ENCODE measurements around the gene SLC7A10.
A peak's percentile ranks its signal among the peaks of the same experiment; 100 is the strongest.
"Not testable (repeated sequence)": the region's sequence is repeated elsewhere in the genome, so short reads cannot be mapped to it uniquely, and the experiment has no call there.

Gene SLC7A10

DNA sequence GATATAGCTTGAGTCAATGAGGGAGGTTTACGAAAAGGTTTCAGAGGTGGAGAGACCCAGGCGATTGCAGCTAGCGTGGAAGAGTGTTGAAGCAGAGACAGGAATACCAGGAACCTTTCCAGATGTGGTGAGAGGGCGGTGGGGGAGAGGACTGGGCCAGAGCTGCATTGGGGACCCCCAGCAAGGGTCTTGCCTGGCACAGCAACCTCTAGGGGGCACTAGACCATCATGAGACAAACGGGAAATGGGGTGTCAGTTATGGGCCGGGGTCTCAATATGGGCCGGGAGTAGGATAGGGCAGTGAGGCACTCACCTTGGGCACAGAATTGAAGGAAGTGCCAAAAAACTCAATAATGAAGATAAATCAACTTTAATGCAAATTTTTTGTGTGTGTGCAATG, 33.6 kb downstream of the SLC7A10 start:
- intact Hi-C loops (cut with DNase I; ENCODE audit: low total_unique reads), result no loop called here

DNA sequence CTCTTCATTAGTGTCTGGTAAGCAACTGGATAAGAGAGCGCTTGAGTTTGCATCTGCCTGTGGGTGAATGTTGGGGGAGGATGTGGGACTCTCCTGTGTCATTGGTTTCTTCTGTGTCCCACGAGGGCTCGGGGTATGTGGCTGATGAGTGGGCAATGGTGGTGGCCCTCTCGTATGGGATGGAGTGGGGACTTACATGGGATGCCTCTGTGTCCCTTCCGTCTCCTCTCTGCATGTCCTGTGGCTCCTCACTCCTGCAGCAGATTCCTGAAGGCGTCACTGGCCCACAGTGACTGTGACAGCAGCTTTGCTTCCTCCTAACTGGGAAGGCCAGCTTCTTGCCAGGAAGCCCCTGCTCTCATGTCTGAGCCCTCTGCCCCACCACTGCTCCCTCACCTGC, 34.1 kb downstream of the SLC7A10 start:
- Histone ChIP-seq H3K9me3 (no peaks in the 10 kb centered on the region), H3K4me1 (peaks cover 0 to 20% (median 14%) of the 10 kb centered on the region in 4 donors), H3K27me3 (no peaks in the 10 kb centered on the region), H3K4me3 (no peak overlapping the region), H3K27ac (no peak overlapping the region), H3K36me3 (no peaks in the 10 kb centered on the region)
- peak in 1 of 2 donors; percentile 25 for DNase-seq
- TF ChIP-seq, protein P1, sequence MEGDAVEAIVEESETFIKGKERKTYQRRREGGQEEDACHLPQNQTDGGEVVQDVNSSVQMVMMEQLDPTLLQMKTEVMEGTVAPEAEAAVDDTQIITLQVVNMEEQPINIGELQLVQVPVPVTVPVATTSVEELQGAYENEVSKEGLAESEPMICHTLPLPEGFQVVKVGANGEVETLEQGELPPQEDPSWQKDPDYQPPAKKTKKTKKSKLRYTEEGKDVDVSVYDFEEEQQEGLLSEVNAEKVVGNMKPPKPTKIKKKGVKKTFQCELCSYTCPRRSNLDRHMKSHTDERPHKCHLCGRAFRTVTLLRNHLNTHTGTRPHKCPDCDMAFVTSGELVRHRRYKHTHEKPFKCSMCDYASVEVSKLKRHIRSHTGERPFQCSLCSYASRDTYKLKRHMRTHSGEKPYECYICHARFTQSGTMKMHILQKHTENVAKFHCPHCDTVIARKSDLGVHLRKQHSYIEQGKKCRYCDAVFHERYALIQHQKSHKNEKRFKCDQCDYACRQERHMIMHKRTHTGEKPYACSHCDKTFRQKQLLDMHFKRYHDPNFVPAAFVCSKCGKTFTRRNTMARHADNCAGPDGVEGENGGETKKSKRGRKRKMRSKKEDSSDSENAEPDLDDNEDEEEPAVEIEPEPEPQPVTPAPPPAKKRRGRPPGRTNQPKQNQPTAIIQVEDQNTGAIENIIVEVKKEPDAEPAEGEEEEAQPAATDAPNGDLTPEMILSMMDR (IDR thresholded peaks at IDR 0.05), result no peak
- intact Hi-C loops (cut with DNase I; ENCODE audit: low total_unique reads), result no loop called here

More for the DNA sequence above, 33.6 kb downstream of the SLC7A10 start:
- H3K36me3 ChIP-seq, result peaks cover 0 to under 1% (median 0%) of the 10 kb centered on the region in 3 donors
- peaks cover 0 to 20% (median 14%) of the 10 kb centered on the region in 4 donors for H3K4me1 ChIP-seq
- no peak overlapping the region for H3K27ac ChIP-seq
- DNase-seq, result peak in 1 of 2 donors; percentile 57
- TF ChIP-seq, protein P1 (IDR thresholded peaks at IDR 0.05), result no peak
- no peaks in the 10 kb centered on the region for H3K27me3 ChIP-seq
- H3K4me3 ChIP-seq, result no peak overlapping the region
- no peaks in the 10 kb centered on the region for H3K9me3 ChIP-seq

DNA sequence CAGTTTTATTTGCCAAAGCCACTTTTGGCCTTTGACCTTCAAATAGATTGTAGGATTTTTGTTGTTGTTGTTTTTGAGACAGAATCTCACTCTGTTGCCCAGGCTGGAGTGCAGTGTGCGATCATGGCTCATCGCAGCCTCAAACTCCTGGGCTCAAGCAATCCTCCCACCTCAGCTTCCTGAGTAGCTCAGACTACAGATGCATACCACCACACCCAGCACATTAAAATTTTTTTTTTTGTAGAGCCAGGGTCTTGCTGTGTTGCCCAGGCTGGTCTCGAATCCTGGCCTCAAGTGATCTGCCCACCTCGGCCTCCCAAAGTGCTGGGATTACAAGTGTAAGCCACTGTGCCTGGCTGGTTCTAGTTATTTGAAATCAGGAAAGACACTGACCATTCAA, 34.6 kb downstream of the SLC7A10 start:
- H3K9me3 ChIP-seq; H3K27me3 ChIP-seq; H3K27ac ChIP-seq; H3K36me3 ChIP-seq; H3K4me3 ChIP-seq; intact Hi-C loops (cut with DNase I; ENCODE audit: low total_unique reads): not testable (repeated sequence)
- H3K4me1 ChIP-seq, result peaks cover 0 to 20% (median 13%) of the 10 kb centered on the region in 4 donors
- peak in 1 of 2 donors; percentile 9 for DNase-seq

DNA sequence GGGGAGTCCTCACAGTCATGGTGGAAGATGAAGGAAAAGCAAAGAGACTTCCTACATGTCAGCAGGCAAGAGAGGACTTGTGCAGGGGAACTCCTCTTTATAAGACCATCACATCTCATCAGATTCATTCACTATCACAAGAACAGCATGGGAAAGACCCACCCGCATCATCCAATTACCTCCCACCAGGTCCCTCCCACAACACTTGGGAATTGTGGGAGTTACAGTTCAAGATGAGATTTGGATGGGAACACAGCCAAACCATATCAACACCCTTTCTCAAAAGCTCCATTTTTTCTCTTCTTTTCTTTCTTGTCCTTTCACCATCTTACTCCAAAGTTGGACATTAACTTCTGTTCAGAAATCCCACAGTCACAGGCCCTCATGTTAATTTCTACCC, 36.2 kb downstream of the SLC7A10 start:
- Histone ChIP-seq H3K4me1 (peaks cover 0 to 7% (median 5%) of the 10 kb centered on the region in 4 donors), H3K27me3 (no peaks in the 10 kb centered on the region), H3K27ac (no peak overlapping the region), H3K36me3 (no peaks in the 10 kb centered on the region), H3K9me3 (no peaks in the 10 kb centered on the region), H3K4me3 (no peak overlapping the region)
- DNase-seq, result no peak
- TF ChIP-seq, protein P1 (IDR thresholded peaks at IDR 0.05), result no peak
- intact Hi-C loops (cut with DNase I; ENCODE audit: low total_unique reads), result no loop called here

DNA sequence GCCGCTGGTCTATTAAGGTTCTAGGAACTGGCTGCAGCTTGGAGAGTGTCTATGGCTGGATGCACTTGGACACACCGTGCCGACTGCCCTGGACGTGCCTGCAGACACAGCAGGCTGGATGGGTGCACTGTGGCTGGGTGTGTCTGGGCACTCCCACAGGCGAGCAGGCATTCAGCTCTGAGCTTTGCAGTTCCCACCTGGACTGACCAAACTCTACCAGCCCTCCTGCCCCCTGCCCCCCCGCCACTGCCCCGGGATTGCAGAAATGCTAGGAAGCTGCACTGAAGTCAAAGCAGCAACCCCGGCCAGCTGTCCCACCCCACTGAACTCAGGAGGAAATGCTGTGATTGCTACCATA, 38.5 kb downstream of the SLC7A10 start:
- TF ChIP-seq, protein P1 (IDR thresholded peaks at IDR 0.05), result no peak
- no peak overlapping the region for H3K4me3 ChIP-seq
- no peak overlapping the region for H3K27ac ChIP-seq
- H3K9me3 ChIP-seq, result no peaks in the 10 kb centered on the region
- intact Hi-C loops (cut with DNase I; ENCODE audit: low total_unique reads), result no loop called here
- H3K27me3 ChIP-seq, result no peaks in the 10 kb centered on the region
- peaks cover 0 to 9% (median 5%) of the 10 kb centered on the region in 4 donors for H3K4me1 ChIP-seq
- peak in 1 of 2 donors; percentile 64 for DNase-seq
- no peaks in the 10 kb centered on the region for H3K36me3 ChIP-seq

DNA sequence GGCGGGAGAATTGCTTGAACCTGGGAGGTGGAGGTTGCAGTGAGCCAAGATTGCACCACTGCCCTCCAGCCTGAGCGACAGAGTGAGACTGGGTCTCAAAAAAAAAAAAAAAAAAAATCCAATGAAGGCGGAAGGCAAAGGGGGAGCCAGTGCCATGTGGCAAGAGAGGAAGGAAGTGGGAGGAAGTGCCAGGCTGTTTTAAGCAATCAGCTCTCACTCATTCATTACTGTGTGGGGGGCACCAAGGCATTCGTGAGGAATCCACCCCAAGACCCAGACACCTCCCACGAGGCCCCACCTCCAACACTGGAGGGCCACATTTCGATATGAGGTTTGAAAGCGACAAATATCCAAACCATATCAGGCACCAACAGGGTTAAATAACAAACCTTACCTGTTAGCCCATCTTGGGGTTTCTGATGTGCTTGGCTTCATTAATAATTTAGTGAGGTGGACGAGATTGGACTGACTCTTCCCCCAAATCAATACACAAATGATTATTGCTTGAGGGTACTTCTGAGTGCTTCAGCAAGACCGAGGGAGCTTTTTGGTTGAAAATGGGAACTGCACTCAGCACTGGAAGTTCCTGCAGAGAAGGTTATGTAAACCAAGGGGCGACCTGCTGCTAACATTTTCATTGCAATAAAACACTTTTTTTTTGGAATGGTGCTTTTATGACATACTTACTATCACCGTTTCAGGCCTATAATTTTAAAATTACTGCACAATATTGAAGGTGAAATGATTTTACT, 39.0 kb downstream of the SLC7A10 start:
- H3K4me1 ChIP-seq, result peaks cover 0 to 9% (median 5%) of the 10 kb centered on the region in 4 donors
- H3K27ac ChIP-seq, result no peak overlapping the region
- H3K4me3 ChIP-seq, result no peak overlapping the region
- intact Hi-C loops (cut with DNase I; ENCODE audit: low total_unique reads), result no loop called here
- peak in 1 of 2 donors; percentile 39 for DNase-seq
- TF ChIP-seq, protein P1 (IDR thresholded peaks at IDR 0.05), result no peak
- H3K36me3 ChIP-seq, result no peaks in the 10 kb centered on the region
- H3K9me3 ChIP-seq, result no peaks in the 10 kb centered on the region
- H3K27me3 ChIP-seq, result no peaks in the 10 kb centered on the region
